Heart left ventricle (tissue), 13 donors: Measurements from ENCODE around the gene RUNX2.

ENCODE experiments used
- POLR2A ChIP-seq, 2 donors: fragments of 450-650 bp; IDR thresholded peaks; one replicate each; pipeline ENCODE4 v1.6.1; 2017; ENCODE audit warnings: antibody characterized with exemption in 2 of 2, mild to moderate bottlenecking in 2 of 2, moderate library complexity in 2 of 2
- TF ChIP-seq, protein P1 (sequence below), 12 donors: fragments of 200-600 bp; sonication (generic) in 4 of 12; IDR thresholded peaks; one replicate each; pipeline versions ENCODE4 v1.5.0 to v1.8.0; 2018 to 2022; ENCODE audit warnings: antibody characterized with exemption in 12 of 12, mild to moderate bottlenecking in 5 of 12
- donor health status: ischemic (EF 13 %, LVEDD 7.1; RV severe dilation, severe dysfunction).
- donor health status: DM: no; HTN: yes; CAD: no.
- donor health status: DM: no; HTN: no; CAD: no.
- donor health status: ischemic (EF 25% LVEDD 6.9; RV normal size, moderate dysfunction).
- donor health status: ischemic (EF 25% LVEDD 5.7; RV mildly dilated, moderate dysfunction).
- donor health status: ischemic (EF 35%, LVEDD 5.7; RV mildly dilated, moderate dysfunction).
- donor health status: nonischemic (EF 11% LVEDD 7.7; RV severe dilation, severe dysfunction).
- donor health status: DM: yes; HTN: yes; CAD: no.
- donor health status: PGD.
- donor health status: ischemic (EF 29% LVEDD 5.4; RV normal size, mild dysfunction).
- donor health status: nonischemic (EF 23%, LVEDD 6.1; RV moderate dilation, normal function).

DNA sequence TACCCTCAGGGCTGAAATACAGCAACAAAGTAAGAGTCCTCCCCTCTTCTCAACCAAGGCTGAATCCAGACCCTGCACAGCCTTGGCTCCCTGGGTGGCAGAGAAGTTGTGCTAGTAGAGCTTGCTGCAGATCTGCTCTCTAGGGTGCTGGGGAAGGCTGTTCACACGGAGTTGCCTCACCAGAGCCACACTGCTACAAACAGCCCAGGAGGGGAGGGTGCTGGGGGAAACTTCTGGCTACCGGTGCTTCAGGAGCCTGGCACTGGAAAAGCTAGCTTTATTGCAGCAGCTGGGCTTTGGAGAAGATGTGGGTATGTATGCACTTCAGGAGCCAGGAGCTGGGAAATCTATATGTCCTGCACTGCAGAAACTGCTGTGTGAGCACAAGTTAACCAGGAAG lies 87.2 kb downstream of the RUNX2 start:
- no peak for TF ChIP-seq POLR2A (IDR thresholded peaks at IDR 0.05)
- TF ChIP-seq, protein P1, sequence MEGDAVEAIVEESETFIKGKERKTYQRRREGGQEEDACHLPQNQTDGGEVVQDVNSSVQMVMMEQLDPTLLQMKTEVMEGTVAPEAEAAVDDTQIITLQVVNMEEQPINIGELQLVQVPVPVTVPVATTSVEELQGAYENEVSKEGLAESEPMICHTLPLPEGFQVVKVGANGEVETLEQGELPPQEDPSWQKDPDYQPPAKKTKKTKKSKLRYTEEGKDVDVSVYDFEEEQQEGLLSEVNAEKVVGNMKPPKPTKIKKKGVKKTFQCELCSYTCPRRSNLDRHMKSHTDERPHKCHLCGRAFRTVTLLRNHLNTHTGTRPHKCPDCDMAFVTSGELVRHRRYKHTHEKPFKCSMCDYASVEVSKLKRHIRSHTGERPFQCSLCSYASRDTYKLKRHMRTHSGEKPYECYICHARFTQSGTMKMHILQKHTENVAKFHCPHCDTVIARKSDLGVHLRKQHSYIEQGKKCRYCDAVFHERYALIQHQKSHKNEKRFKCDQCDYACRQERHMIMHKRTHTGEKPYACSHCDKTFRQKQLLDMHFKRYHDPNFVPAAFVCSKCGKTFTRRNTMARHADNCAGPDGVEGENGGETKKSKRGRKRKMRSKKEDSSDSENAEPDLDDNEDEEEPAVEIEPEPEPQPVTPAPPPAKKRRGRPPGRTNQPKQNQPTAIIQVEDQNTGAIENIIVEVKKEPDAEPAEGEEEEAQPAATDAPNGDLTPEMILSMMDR (IDR thresholded peaks at IDR 0.05): no peak
